ENCODE data around the gene GPR15.

The GPR15 gene

GRCh38 chr3:98532709-98533571, 1.2 kb downstream of the GPR15 start:
- no peak overlapping the region for H3K4me2 ChIP-seq (ENCODE audit: low read length)

GRCh38 chr3:98534168-98534567, 2.4 kb downstream of the GPR15 start:
- H3K27me3 ChIP-seq (ENCODE audit: control insufficient read depth, insufficient read depth, low read length) = peaks cover 38% of the 10 kb centered on the region
- no peaks in the 10 kb centered on the region for H3K4me1 ChIP-seq (ENCODE audit: control insufficient read depth, insufficient read depth, low read length)
- H3K9ac ChIP-seq (ENCODE audit: low read depth, low read length) = no peak overlapping the region
- H3K4me3 ChIP-seq (ENCODE audit: low read length) = no peak overlapping the region
- no peaks in the 10 kb centered on the region for H3K36me3 ChIP-seq (ENCODE audit: insufficient read depth, low read length)
- no peaks in the 10 kb centered on the region for H3K9me3 ChIP-seq (replicated peaks; ENCODE audit: low read length)
- no peak overlapping the region for H3K4me2 ChIP-seq (ENCODE audit: low read length)

More at GRCh38 chr3:98532709-98533571, 1.2 kb downstream of the GPR15 start:
- Histone ChIP-seq H3K9ac (ENCODE audit: low read depth, low read length) (no peak overlapping the region), H3K4me3 (ENCODE audit: low read length) (no peak overlapping the region), H3K9me3 (replicated peaks; ENCODE audit: low read length) (no peaks in the 10 kb centered on the region), H3K4me1 (ENCODE audit: control insufficient read depth, insufficient read depth, low read length) (no peaks in the 10 kb centered on the region), H3K27me3 (ENCODE audit: control insufficient read depth, insufficient read depth, low read length) (peaks cover 41% of the 10 kb centered on the region), H3K36me3 (ENCODE audit: insufficient read depth, low read length) (no peaks in the 10 kb centered on the region)

GRCh38 chr3:98534734-98535133, 3.0 kb downstream of the GPR15 start:
- no peaks in the 10 kb centered on the region for H3K36me3 ChIP-seq (ENCODE audit: insufficient read depth, low read length)
- H3K27me3 ChIP-seq (ENCODE audit: control insufficient read depth, insufficient read depth, low read length) = peaks cover 38% of the 10 kb centered on the region
- H3K4me2 ChIP-seq (ENCODE audit: low read length) = no peak overlapping the region
- H3K4me3 ChIP-seq (ENCODE audit: low read length) = no peak overlapping the region
- no peaks in the 10 kb centered on the region for H3K9me3 ChIP-seq (replicated peaks; ENCODE audit: low read length)
- no peaks in the 10 kb centered on the region for H3K4me1 ChIP-seq (ENCODE audit: control insufficient read depth, insufficient read depth, low read length)
- H3K9ac ChIP-seq (ENCODE audit: low read depth, low read length) = no peak overlapping the region

- Histone ChIP-seq H3K4me2 (ENCODE audit: low read length) (no peak overlapping the region), H3K9ac (ENCODE audit: low read depth, low read length) (no peak overlapping the region), H3K27me3 (ENCODE audit: control insufficient read depth, insufficient read depth, low read length) (peaks cover 20% of the 10 kb centered on the region), H3K4me3 (ENCODE audit: low read length) (no peak overlapping the region), H3K4me1 (ENCODE audit: control insufficient read depth, insufficient read depth, low read length) (no peaks in the 10 kb centered on the region), H3K36me3 (ENCODE audit: insufficient read depth, low read length) (no peaks in the 10 kb centered on the region), H3K9me3 (replicated peaks; ENCODE audit: low read length) (no peaks in the 10 kb centered on the region)
Measured at GRCh38 chr3:98536456-98537017, 4.8 kb downstream of the GPR15 start.

- Histone ChIP-seq H3K4me1 (ENCODE audit: control insufficient read depth, insufficient read depth, low read length) (no peaks in the 10 kb centered on the region), H3K4me3 (ENCODE audit: low read length) (no peak overlapping the region), H3K27me3 (ENCODE audit: control insufficient read depth, insufficient read depth, low read length) (peaks cover 12% of the 10 kb centered on the region), H3K9me3 (replicated peaks; ENCODE audit: low read length) (no peaks in the 10 kb centered on the region), H3K9ac (ENCODE audit: low read depth, low read length) (no peak overlapping the region), H3K4me2 (ENCODE audit: low read length) (no peak overlapping the region), H3K36me3 (ENCODE audit: insufficient read depth, low read length) (no peaks in the 10 kb centered on the region)
Measured at GRCh38 chr3:98540346-98540745, 8.6 kb downstream of the GPR15 start.

- no peaks in the 10 kb centered on the region for H3K4me1 ChIP-seq (ENCODE audit: control insufficient read depth, insufficient read depth, low read length)
- H3K4me2 ChIP-seq (ENCODE audit: low read length) = no peak overlapping the region
- peaks cover 20% of the 10 kb centered on the region for H3K27me3 ChIP-seq (ENCODE audit: control insufficient read depth, insufficient read depth, low read length)
- H3K9me3 ChIP-seq (replicated peaks; ENCODE audit: low read length) = no peaks in the 10 kb centered on the region
- H3K9ac ChIP-seq (ENCODE audit: low read depth, low read length) = no peak overlapping the region
- H3K36me3 ChIP-seq (ENCODE audit: insufficient read depth, low read length) = no peaks in the 10 kb centered on the region
- H3K4me3 ChIP-seq (ENCODE audit: low read length) = no peak overlapping the region
Measured at GRCh38 chr3:98541695-98542094, 9.9 kb downstream of the GPR15 start.

- Histone ChIP-seq H3K9ac (ENCODE audit: low read depth, low read length) (no peak overlapping the region), H3K4me2 (ENCODE audit: low read length) (no peak overlapping the region), H3K36me3 (ENCODE audit: insufficient read depth, low read length) (no peaks in the 10 kb centered on the region), H3K4me3 (ENCODE audit: low read length) (no peak overlapping the region), H3K27me3 (ENCODE audit: control insufficient read depth, insufficient read depth, low read length) (peaks cover 20% of the 10 kb centered on the region), H3K4me1 (ENCODE audit: control insufficient read depth, insufficient read depth, low read length) (no peaks in the 10 kb centered on the region), H3K9me3 (replicated peaks; ENCODE audit: low read length) (no peaks in the 10 kb centered on the region)
Measured at GRCh38 chr3:98542623-98543022, 10.8 kb downstream of the GPR15 start.

- H3K9me3 ChIP-seq (replicated peaks; ENCODE audit: low read length) = no peaks in the 10 kb centered on the region
- H3K4me3 ChIP-seq (ENCODE audit: low read length) = no peak overlapping the region
- no peaks in the 10 kb centered on the region for H3K4me1 ChIP-seq (ENCODE audit: control insufficient read depth, insufficient read depth, low read length)
- H3K9ac ChIP-seq (ENCODE audit: low read depth, low read length) = no peak overlapping the region
- H3K4me2 ChIP-seq (ENCODE audit: low read length) = no peak overlapping the region
- H3K36me3 ChIP-seq (ENCODE audit: insufficient read depth, low read length) = no peaks in the 10 kb centered on the region
- H3K27me3 ChIP-seq (ENCODE audit: control insufficient read depth, insufficient read depth, low read length) = peaks cover 38% of the 10 kb centered on the region
Measured at GRCh38 chr3:98545940-98546339, 14.2 kb downstream of the GPR15 start.

GRCh38 chr3:98548544-98548943, 16.8 kb downstream of the GPR15 start:
- no peaks in the 10 kb centered on the region for H3K4me1 ChIP-seq (ENCODE audit: control insufficient read depth, insufficient read depth, low read length)
- H3K4me3 ChIP-seq (ENCODE audit: low read length) = no peak overlapping the region
- H3K4me2 ChIP-seq (ENCODE audit: low read length) = no peak overlapping the region
- H3K9ac ChIP-seq (ENCODE audit: low read depth, low read length) = no peak overlapping the region
- no peaks in the 10 kb centered on the region for H3K9me3 ChIP-seq (replicated peaks; ENCODE audit: low read length)
- H3K27me3 ChIP-seq (ENCODE audit: control insufficient read depth, insufficient read depth, low read length) = peaks cover 59% of the 10 kb centered on the region
- H3K36me3 ChIP-seq (ENCODE audit: insufficient read depth, low read length) = no peaks in the 10 kb centered on the region

- H3K4me3 ChIP-seq (ENCODE audit: low read length) = no peak overlapping the region
- H3K27me3 ChIP-seq (ENCODE audit: control insufficient read depth, insufficient read depth, low read length) = peaks cover 59% of the 10 kb centered on the region
- H3K4me2 ChIP-seq (ENCODE audit: low read length) = no peak overlapping the region
- H3K9ac ChIP-seq (ENCODE audit: low read depth, low read length) = no peak overlapping the region
- no peaks in the 10 kb centered on the region for H3K4me1 ChIP-seq (ENCODE audit: control insufficient read depth, insufficient read depth, low read length)
- no peaks in the 10 kb centered on the region for H3K36me3 ChIP-seq (ENCODE audit: insufficient read depth, low read length)
- H3K9me3 ChIP-seq (replicated peaks; ENCODE audit: low read length) = no peaks in the 10 kb centered on the region
Measured at GRCh38 chr3:98550833-98551232, 19.1 kb downstream of the GPR15 start.

GRCh38 chr3:98551236-98551635, 19.5 kb downstream of the GPR15 start:
- Histone ChIP-seq H3K9ac (ENCODE audit: low read depth, low read length) (no peak overlapping the region), H3K27me3 (ENCODE audit: control insufficient read depth, insufficient read depth, low read length) (peaks cover 57% of the 10 kb centered on the region), H3K36me3 (ENCODE audit: insufficient read depth, low read length) (no peaks in the 10 kb centered on the region), H3K4me1 (ENCODE audit: control insufficient read depth, insufficient read depth, low read length) (no peaks in the 10 kb centered on the region), H3K4me2 (ENCODE audit: low read length) (no peak overlapping the region), H3K4me3 (ENCODE audit: low read length) (no peak overlapping the region), H3K9me3 (replicated peaks; ENCODE audit: low read length) (no peaks in the 10 kb centered on the region)

GRCh38 chr3:98551754-98552153, 20.0 kb downstream of the GPR15 start:
- Histone ChIP-seq H3K9ac (ENCODE audit: low read depth, low read length) (no peak overlapping the region), H3K36me3 (ENCODE audit: insufficient read depth, low read length) (no peaks in the 10 kb centered on the region), H3K4me1 (ENCODE audit: control insufficient read depth, insufficient read depth, low read length) (no peaks in the 10 kb centered on the region), H3K4me3 (ENCODE audit: low read length) (no peak overlapping the region), H3K27me3 (ENCODE audit: control insufficient read depth, insufficient read depth, low read length) (peaks cover 59% of the 10 kb centered on the region), H3K9me3 (replicated peaks; ENCODE audit: low read length) (no peaks in the 10 kb centered on the region), H3K4me2 (ENCODE audit: low read length) (no peak overlapping the region)

Data from skeletal muscle satellite cell (primary cell).